Omental fat pad (tissue), 4 donors: Measurements from ENCODE around the gene GOLGA2. TPM values are rescaled to one million over a fixed set of nuclear protein-coding genes. Genes with fewer than 3 reads are reported as not detected.

ENCODE experiments used
- ATAC-seq: fragments of 150-250 bp; one replicate; pipeline ENCODE4 v1.9.1; 2016; ENCODE audit warnings: mild to moderate bottlenecking, moderate library complexity; ENCODE audit not compliant: low FRiP score
- DNase-seq: peaks from one replicate; pipeline ENCODE4 v3.0.0-alpha.2; 2019; ENCODE audit warnings: low spot score
- total RNA-seq, 4 donors: library from RNA; depleted of rRNA; stranded (reverse); fragments of >200 nt; gene quantifications; one replicate each; pipeline ENCODE4 v1.1.0, GENCODE V29; 2016
- TF ChIP-seq, protein P1 (sequence below), 3 donors: fragments of 450-650 bp; IDR thresholded peaks; one replicate each; pipeline ENCODE4 v1.5.1; 2016 to 2017; ENCODE audit warnings: antibody characterized with exemption in 3 of 3, mild to moderate bottlenecking in 3 of 3, moderate library complexity in 2 of 3

Gene GOLGA2
- total RNA-seq, 4 donors from 2014 or later, result 63.0 to 99.8 (median 75.9) TPM

DNA sequence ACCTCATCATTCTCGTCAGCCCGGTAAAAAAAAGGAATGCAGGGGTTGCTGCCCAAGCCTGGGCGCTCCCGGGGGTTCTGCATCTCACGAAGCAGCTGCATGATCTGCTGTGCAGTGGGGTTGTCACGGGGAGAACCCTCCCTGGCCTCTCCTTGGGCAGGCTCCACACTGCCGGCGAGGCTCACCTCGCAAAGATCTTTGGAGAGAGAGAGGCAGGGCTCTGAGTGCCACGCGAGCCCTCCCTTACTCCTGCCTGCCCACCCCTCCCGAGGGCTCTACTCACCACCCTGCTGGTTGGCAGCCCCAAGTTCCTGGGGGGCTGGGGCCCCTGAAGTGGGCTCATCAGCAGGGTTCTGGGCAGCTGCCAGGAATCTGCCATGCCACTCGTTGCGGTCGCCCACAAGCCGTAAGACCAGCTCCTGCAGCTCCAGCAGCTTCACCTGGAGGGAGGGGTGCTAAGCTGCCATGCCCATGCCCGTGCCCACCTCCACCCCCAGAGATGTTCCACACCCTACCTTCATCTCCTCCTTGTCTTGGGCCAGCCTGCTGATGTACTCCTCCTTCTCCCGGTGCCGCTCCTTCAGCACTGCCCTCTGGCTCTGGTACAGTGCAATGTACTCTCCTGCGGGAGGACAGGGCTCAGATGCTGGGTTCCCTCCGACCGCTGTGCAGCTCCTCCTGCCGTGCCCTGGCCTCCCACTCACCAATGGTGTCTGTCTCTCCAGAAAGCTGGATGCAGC lies 18.6 kb downstream of the GOLGA2 start:
- TF ChIP-seq, protein P1, sequence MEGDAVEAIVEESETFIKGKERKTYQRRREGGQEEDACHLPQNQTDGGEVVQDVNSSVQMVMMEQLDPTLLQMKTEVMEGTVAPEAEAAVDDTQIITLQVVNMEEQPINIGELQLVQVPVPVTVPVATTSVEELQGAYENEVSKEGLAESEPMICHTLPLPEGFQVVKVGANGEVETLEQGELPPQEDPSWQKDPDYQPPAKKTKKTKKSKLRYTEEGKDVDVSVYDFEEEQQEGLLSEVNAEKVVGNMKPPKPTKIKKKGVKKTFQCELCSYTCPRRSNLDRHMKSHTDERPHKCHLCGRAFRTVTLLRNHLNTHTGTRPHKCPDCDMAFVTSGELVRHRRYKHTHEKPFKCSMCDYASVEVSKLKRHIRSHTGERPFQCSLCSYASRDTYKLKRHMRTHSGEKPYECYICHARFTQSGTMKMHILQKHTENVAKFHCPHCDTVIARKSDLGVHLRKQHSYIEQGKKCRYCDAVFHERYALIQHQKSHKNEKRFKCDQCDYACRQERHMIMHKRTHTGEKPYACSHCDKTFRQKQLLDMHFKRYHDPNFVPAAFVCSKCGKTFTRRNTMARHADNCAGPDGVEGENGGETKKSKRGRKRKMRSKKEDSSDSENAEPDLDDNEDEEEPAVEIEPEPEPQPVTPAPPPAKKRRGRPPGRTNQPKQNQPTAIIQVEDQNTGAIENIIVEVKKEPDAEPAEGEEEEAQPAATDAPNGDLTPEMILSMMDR (IDR thresholded peaks at IDR 0.05), result no peak
- ATAC-seq, result no peak
- DNase-seq, result no peak

DNA sequence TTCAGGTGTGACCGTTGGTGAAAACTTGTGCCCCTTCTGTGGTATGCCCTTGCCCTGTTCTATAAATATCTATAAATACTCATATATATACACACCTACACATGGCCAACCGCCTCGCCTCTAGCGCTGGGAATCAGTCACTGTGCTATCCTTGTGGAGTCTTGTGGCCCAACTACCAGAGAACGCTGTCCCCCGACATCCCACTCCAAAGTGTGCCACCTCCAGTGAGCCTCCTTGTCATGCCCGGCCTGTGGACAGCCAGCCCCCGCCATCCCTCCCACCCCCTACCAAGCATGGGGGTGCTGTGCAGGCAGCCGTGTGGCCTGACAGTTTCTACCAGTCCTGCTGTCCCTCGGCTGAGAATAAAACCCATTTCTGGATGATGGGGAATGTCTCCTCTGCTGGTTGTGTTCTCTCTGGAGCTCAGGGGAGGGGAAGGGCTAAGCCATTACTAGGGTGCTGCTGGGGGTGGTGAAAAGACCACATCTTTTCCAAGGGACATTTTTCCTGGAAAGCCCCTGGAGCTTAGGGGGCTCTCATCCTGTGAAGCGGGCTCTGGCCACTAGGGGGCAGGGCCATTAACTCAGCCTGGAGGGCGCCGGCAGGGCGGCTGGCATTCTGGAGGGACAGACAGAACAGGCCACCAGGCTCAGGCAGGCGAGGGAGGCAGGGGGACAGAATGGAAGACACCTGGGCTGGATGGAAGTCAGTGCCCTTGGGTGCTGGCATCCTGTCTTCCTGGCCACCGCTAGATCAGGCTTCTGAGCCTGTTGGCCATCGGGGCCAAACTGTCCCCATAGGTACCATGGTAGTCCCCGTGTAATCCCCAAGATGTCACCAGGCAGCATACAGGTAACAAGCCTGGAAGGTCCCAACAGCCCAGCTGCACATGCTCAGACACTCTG lies 20.7 kb downstream of the GOLGA2 start:
- peak; percentile 62 for ATAC-seq
- DNase-seq, result peak; percentile 62
- TF ChIP-seq, protein P1 (IDR thresholded peaks at IDR 0.05), result peak in 2 of 3 donors; percentile 38 to 41

- TF ChIP-seq, protein P1 (IDR thresholded peaks at IDR 0.05), result no peak
- no peak for DNase-seq
- no peak for ATAC-seq
Measured at GRCh38 chr9:128254362-128254761, 21.4 kb downstream of the GOLGA2 start.

- DNase-seq (no peak), ATAC-seq (no peak)
- TF ChIP-seq, protein P1 (IDR thresholded peaks at IDR 0.05), result no peak
Measured at GRCh38 chr9:128253991-128254346, 21.8 kb downstream of the GOLGA2 start.

GRCh38 chr9:128253140-128253990 lies 22.4 kb downstream of the GOLGA2 start:
- DNase-seq (no peak), ATAC-seq (no peak)
- TF ChIP-seq, protein P1 (IDR thresholded peaks at IDR 0.05), result no peak

DNA sequence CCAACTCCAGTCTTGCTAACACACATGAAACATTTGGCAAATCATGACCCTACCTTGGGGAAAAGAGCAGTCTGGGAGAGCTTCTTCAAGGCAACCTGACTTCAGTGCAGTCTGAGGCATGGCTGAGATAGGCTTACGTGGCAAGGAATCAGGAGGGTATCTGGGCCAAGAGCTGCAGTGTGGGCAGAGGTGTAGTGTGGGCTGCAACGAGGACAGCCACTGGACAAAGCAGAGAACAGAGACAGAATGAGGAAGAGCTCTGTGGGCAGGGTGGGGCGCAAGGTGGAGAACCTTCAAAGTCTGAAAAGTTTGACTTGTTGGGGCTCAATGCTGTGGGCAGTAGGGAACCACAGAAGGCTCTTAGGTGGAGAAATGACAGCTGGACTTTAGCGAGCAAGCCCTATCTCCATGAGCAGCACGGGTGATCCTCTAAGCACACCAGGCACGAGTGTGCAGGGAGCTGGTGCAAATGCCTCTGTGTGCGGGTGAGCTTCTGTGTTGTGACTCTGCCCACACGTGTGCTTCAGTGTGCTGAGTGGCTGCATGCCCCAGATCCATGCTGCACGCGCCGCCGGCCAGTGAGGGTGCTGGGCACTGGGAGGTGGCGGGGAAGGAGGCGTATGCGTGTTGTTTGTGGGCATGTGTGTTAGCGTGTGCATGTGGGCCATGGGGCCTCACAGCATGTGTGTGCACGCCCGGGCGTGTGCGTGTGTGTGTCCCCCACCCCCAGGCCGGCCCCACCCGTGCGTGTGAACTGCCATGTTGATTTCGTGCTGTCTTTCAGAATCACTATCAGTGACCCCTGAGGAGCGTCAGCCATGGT lies 23.3 kb downstream of the GOLGA2 start:
- ATAC-seq (no peak), DNase-seq (no peak)
- TF ChIP-seq, protein P1 (IDR thresholded peaks at IDR 0.05), result no peak
